Smooth muscle cell (in vitro differentiated cells): ENCODE results near the gene LEKR1. TPM values are rescaled to one million over a fixed set of nuclear protein-coding genes. Genes with fewer than 3 reads are reported as not detected.

Source experiments
- DNase-seq: peaks from one replicate; lab custom pipeline; 2025; ENCODE audit not compliant: unreplicated experiment; lab: John Stamatoyannopoulos, UW
- H2AFZ ChIP-seq: fragments of 200-600 bp; sonication (generic); 2 replicates; pipeline ENCODE4 v1.6.0; 2016; ENCODE audit warnings: antibody characterized with exemption, low read depth, mild to moderate bottlenecking
- H3F3A ChIP-seq: fragments of 200-600 bp; sonication (generic); 2 replicates; pipeline ENCODE4 v1.6.0; 2017; ENCODE audit warnings: antibody characterized with exemption, low read depth
- H3K27ac ChIP-seq: fragments of 200-600 bp; sonication (generic); 2 replicates; pipeline ENCODE4 v1.5.1; 2016; ENCODE audit warnings: low read depth, mild to moderate bottlenecking
- H3K27me3 ChIP-seq: fragments of 200-600 bp; sonication (generic); 2 replicates; pipeline ENCODE4 v1.6.1; 2016; ENCODE audit warnings: low read depth, mild to moderate bottlenecking
- H3K36me3 ChIP-seq: fragments of 200-600 bp; sonication (generic); 2 replicates; pipeline ENCODE4 v1.5.1; 2016; ENCODE audit warnings: low read depth
- H3K4me1 ChIP-seq: fragments of 200-600 bp; sonication (generic); 2 replicates; pipeline ENCODE4 v1.5.1; 2016; ENCODE audit warnings: low read depth
- H3K4me2 ChIP-seq: fragments of 200-600 bp; sonication (generic); 2 replicates; pipeline ENCODE4 v1.6.0; 2016; ENCODE audit warnings: mild to moderate bottlenecking
- H3K4me3 ChIP-seq: fragments of 200-600 bp; sonication (generic); 2 replicates; pipeline ENCODE4 v1.5.1; 2016; ENCODE audit warnings: mild to moderate bottlenecking
- H3K79me2 ChIP-seq: fragments of 200-600 bp; sonication (generic); 2 replicates; pipeline ENCODE4 v1.6.0; 2016; ENCODE audit warnings: low read depth, mild to moderate bottlenecking
- H3K9ac ChIP-seq: fragments of 200-600 bp; sonication (generic); 2 replicates; pipeline ENCODE4 v1.6.0; 2016; ENCODE audit warnings: low read depth
- H3K9me3 ChIP-seq: fragments of 200-600 bp; sonication (generic); replicated peaks from 2 replicates; pipeline ENCODE4 v1.5.1; 2016; ENCODE audit warnings: low read depth
- H4K20me1 ChIP-seq: fragments of 200-600 bp; sonication (generic); 2 replicates; pipeline ENCODE4 v1.6.0; 2016; ENCODE audit warnings: low read depth
- WGBS: methylation state at CpG from one replicate; pipeline ENCODE4 v1.1.7; 2016; ENCODE audit warnings: low lambda C conversion rate; 5-methylcytosine and 5-hydroxymethylcytosine counted together
- polyA plus RNA-seq: library from polyadenylated mRNA; unstranded; fragments of >200 nt; fragmentation: Nextera tagmentation; extraction: Ambion mirVana; gene quantifications from 2 replicates; pipeline ENCODE4 v1.2.1, GENCODE V29; 2016
- total RNA-seq: library from RNA; depleted of rRNA; stranded (reverse); fragments of >200 nt; gene quantifications from 2 replicates; pipeline ENCODE4 v1.2.3, GENCODE V29; 2014
- TF ChIP-seq, protein P1 (sequence below): fragments of 200-600 bp; sonication (generic); IDR thresholded peaks from 2 replicates; pipeline ENCODE4 v1.5.1; 2017; ENCODE audit warnings: borderline replicate concordance, mild to moderate bottlenecking, antibody characterized with exemption; ENCODE audit not compliant: insufficient read depth, poor library complexity, severe bottlenecking

LEKR1 gene
- total and polyA plus RNA-seq, 2 experiments from 2014 or later: 1.3 to 2.3 TPM

DNA sequence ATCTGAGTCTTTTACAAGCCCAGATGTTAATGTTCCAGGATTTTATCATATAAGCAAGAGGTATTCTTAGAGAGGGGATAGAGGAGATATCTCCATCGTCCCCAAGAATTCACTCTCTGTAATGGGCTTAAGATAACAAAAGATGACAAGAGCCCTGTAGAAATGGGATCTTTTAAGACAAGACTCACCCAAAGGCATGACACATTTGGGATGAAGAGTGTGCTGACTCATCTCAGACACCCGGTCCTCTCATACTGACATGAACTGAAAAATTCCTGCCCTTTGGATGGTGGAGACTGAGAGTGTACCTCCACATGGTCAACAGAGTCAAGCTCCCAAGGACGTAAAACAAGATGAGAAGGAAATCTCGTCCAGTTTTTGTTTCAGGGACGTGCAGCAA is 11.0 kb downstream of the LEKR1 start:
- Histone ChIP-seq H3K36me3 (no peaks in the 10 kb centered on the region), H3K4me2 (peak overlapping the region; percentile 13), H3K4me1 (peaks cover 5% of the 10 kb centered on the region), H3F3A (peaks cover 8% of the 10 kb centered on the region), H3K27ac (peak overlapping the region; percentile 66), H3K27me3 (no peaks in the 10 kb centered on the region), H4K20me1 (no peaks in the 10 kb centered on the region), H3K9ac (no peak overlapping the region), H2AFZ (no peak overlapping the region), H3K9me3 (no peaks in the 10 kb centered on the region), H3K4me3 (no peak overlapping the region), H3K79me2 (no peaks in the 10 kb centered on the region)
- WGBS: 10% methylated on average over 5 of the region's 5 CpGs
- DNase-seq: no peak
- TF ChIP-seq, protein P1, sequence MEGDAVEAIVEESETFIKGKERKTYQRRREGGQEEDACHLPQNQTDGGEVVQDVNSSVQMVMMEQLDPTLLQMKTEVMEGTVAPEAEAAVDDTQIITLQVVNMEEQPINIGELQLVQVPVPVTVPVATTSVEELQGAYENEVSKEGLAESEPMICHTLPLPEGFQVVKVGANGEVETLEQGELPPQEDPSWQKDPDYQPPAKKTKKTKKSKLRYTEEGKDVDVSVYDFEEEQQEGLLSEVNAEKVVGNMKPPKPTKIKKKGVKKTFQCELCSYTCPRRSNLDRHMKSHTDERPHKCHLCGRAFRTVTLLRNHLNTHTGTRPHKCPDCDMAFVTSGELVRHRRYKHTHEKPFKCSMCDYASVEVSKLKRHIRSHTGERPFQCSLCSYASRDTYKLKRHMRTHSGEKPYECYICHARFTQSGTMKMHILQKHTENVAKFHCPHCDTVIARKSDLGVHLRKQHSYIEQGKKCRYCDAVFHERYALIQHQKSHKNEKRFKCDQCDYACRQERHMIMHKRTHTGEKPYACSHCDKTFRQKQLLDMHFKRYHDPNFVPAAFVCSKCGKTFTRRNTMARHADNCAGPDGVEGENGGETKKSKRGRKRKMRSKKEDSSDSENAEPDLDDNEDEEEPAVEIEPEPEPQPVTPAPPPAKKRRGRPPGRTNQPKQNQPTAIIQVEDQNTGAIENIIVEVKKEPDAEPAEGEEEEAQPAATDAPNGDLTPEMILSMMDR: no peak

DNA sequence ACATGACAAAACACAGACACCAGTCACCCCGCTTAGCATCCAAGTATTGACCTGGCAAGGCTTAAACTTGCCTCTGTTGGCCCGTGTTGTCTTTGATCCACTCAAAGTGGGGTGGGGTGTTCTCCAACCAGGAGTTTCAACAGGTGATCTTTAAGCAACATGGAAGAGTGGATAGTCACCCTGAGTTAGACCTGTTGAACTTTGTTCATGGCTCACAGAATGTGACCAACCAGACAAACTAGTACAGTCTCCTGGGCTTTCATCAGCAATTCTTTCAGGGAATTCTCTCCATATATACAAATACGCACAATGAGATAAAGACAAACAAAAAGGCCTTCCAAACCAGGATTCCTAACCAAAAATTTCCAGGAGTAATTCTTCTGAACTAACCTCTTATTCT is 11.9 kb downstream of the LEKR1 start:
- Histone ChIP-seq H4K20me1 (no peaks in the 10 kb centered on the region), H3K4me2 (no peak overlapping the region), H3F3A (peaks cover 8% of the 10 kb centered on the region), H3K27me3 (no peaks in the 10 kb centered on the region), H3K36me3 (no peaks in the 10 kb centered on the region), H3K9ac (no peak overlapping the region), H3K27ac (no peak overlapping the region), H3K79me2 (no peaks in the 10 kb centered on the region), H3K9me3 (no peaks in the 10 kb centered on the region), H2AFZ (no peak overlapping the region), H3K4me3 (no peak overlapping the region), H3K4me1 (peaks cover 5% of the 10 kb centered on the region)
- DNase-seq: no peak
- TF ChIP-seq, protein P1: no peak
- 81% methylated on average over 3 of the region's 3 CpGs for WGBS

DNA sequence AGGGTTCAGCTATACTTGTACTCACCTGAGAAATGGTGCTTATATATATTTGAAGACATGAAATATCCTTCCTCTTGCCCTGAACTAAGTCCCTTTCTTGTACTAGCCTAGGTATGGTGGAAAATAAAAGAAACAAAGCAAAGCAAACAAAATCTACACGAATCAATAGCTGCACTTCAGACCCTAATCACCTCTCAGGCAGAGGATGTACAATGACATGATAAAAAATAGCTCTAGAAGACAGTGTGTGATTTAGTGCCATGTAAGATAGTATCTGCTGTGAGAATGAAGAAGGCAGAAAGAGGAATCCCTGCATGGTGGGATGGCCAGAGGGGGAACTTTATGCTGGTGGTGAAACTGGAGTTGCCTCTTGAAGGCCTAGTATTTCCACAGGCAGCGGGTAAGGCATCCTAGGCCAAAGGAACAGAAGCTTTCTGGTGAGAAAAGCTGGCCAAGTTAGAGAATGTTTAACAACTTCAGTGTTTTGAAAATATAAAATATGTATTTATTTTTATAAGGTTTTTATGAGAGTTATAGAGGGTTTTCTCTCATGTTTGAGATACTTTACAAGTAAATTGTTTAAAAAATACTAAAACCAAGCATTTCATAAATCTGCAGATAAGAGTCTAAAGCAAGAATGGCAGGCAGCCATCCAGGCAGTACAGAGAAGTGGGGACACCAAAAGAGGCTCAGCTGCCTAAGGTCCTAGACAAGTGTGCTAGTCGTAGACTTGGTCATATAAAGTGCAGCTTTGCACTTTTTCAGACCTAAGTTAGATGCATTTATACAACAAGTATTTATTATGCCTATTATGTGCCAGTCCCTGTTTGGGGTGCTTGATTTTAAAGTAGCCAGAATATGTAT is 14.9 kb downstream of the LEKR1 start:
- H2AFZ ChIP-seq: no peak overlapping the region
- no peaks in the 10 kb centered on the region for H3K79me2 ChIP-seq
- H3K36me3 ChIP-seq: no peaks in the 10 kb centered on the region
- H3F3A ChIP-seq: peaks cover 5% of the 10 kb centered on the region
- no peaks in the 10 kb centered on the region for H3K27me3 ChIP-seq
- H3K4me1 ChIP-seq: peaks cover 5% of the 10 kb centered on the region
- WGBS: 87% methylated on average over 3 of the region's 3 CpGs
- TF ChIP-seq, protein P1: no peak
- H4K20me1 ChIP-seq: no peaks in the 10 kb centered on the region
- H3K27ac ChIP-seq: no peak overlapping the region
- H3K9me3 ChIP-seq: no peaks in the 10 kb centered on the region
- H3K4me3 ChIP-seq: no peak overlapping the region
- no peak overlapping the region for H3K4me2 ChIP-seq
- no peak overlapping the region for H3K9ac ChIP-seq
- DNase-seq: no peak
